Smooth muscle cell (in vitro differentiated cells): ENCODE data around the gene ETS2. TPM values are rescaled to one million over a fixed set of nuclear protein-coding genes. Genes with fewer than 3 reads are reported as not detected.

Source experiments
- DNase-seq: peaks from one replicate; lab custom pipeline; 2025; ENCODE audit not compliant: unreplicated experiment; lab: John Stamatoyannopoulos, UW
- H2AFZ ChIP-seq: fragments of 200-600 bp; sonication (generic); 2 replicates; pipeline ENCODE4 v1.6.0; 2016; ENCODE audit warnings: antibody characterized with exemption, low read depth, mild to moderate bottlenecking
- H3F3A ChIP-seq: fragments of 200-600 bp; sonication (generic); 2 replicates; pipeline ENCODE4 v1.6.0; 2017; ENCODE audit warnings: antibody characterized with exemption, low read depth
- H3K27ac ChIP-seq: fragments of 200-600 bp; sonication (generic); 2 replicates; pipeline ENCODE4 v1.5.1; 2016; ENCODE audit warnings: low read depth, mild to moderate bottlenecking
- H3K27me3 ChIP-seq: fragments of 200-600 bp; sonication (generic); 2 replicates; pipeline ENCODE4 v1.6.1; 2016; ENCODE audit warnings: low read depth, mild to moderate bottlenecking
- H3K36me3 ChIP-seq: fragments of 200-600 bp; sonication (generic); 2 replicates; pipeline ENCODE4 v1.5.1; 2016; ENCODE audit warnings: low read depth
- H3K4me1 ChIP-seq: fragments of 200-600 bp; sonication (generic); 2 replicates; pipeline ENCODE4 v1.5.1; 2016; ENCODE audit warnings: low read depth
- H3K4me2 ChIP-seq: fragments of 200-600 bp; sonication (generic); 2 replicates; pipeline ENCODE4 v1.6.0; 2016; ENCODE audit warnings: mild to moderate bottlenecking
- H3K4me3 ChIP-seq: fragments of 200-600 bp; sonication (generic); 2 replicates; pipeline ENCODE4 v1.5.1; 2016; ENCODE audit warnings: mild to moderate bottlenecking
- H3K79me2 ChIP-seq: fragments of 200-600 bp; sonication (generic); 2 replicates; pipeline ENCODE4 v1.6.0; 2016; ENCODE audit warnings: low read depth, mild to moderate bottlenecking
- H3K9ac ChIP-seq: fragments of 200-600 bp; sonication (generic); 2 replicates; pipeline ENCODE4 v1.6.0; 2016; ENCODE audit warnings: low read depth
- H3K9me3 ChIP-seq: fragments of 200-600 bp; sonication (generic); replicated peaks from 2 replicates; pipeline ENCODE4 v1.5.1; 2016; ENCODE audit warnings: low read depth
- H4K20me1 ChIP-seq: fragments of 200-600 bp; sonication (generic); 2 replicates; pipeline ENCODE4 v1.6.0; 2016; ENCODE audit warnings: low read depth
- WGBS: methylation state at CpG from one replicate; pipeline ENCODE4 v1.1.7; 2016; ENCODE audit warnings: low lambda C conversion rate; 5-methylcytosine and 5-hydroxymethylcytosine counted together
- polyA plus RNA-seq: library from polyadenylated mRNA; unstranded; fragments of >200 nt; fragmentation: Nextera tagmentation; extraction: Ambion mirVana; gene quantifications from 2 replicates; pipeline ENCODE4 v1.2.1, GENCODE V29; 2016
- total RNA-seq: library from RNA; depleted of rRNA; stranded (reverse); fragments of >200 nt; gene quantifications from 2 replicates; pipeline ENCODE4 v1.2.3, GENCODE V29; 2014
- TF ChIP-seq, protein P1 (sequence below): fragments of 200-600 bp; sonication (generic); IDR thresholded peaks from 2 replicates; pipeline ENCODE4 v1.5.1; 2017; ENCODE audit warnings: borderline replicate concordance, mild to moderate bottlenecking, antibody characterized with exemption; ENCODE audit not compliant: insufficient read depth, poor library complexity, severe bottlenecking

ETS2 gene
- total and polyA plus RNA-seq, 2 experiments from 2014 or later = 65.9 to 77.7 TPM

DNA sequence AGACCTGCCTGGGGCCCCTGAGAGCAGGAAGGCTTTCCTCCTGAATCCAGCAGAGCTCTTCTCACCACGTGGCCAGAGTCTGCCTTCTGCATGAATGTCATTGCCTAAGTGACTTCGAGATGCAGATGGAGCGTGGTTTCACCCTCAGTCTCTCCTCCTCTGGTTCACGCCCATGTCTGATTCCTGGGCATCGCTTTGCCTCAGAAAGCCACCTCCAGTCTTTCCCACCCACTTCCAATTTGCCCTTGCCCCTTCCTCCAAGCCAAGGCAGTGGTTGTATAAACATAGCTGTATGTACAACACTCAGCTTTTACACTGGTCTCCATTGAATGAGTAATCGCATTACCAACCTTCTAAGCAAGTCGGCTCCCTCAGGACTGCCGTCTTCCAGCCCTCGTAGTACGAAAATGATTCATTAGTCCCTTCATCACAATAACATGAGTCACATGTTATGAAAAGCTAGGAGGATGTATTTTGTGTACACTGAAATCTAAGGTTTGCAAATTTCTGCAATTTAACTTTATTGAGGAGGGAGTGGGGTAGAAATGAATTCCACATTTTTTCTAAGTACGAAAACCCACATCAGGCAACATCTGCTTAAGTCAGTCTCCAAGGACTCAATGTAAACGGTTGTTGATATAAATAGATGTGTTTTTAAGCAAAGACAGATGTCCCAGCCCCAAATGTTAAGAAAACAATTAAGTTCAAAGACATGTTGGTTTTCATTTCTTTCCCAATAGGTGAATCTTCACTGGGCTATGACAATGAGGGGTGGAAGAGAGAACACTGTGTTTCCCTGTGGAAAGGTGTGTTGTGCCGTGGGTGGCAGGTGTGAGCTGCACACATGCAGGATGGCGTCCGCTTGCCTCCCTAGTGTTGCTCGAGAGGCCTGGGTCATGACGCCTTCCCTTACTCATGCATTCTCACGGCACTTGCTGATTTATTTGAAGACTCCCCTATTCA, 32.3 kb upstream of the ETS2 start:
- Histone ChIP-seq H3K4me3 (no peak overlapping the region), H3F3A (peaks cover 23% of the 10 kb centered on the region), H3K27ac (peak overlapping the region; percentile 99), H2AFZ (no peak overlapping the region), H3K27me3 (no peaks in the 10 kb centered on the region), H3K4me1 (peaks cover 18% of the 10 kb centered on the region), H3K79me2 (no peaks in the 10 kb centered on the region), H4K20me1 (no peaks in the 10 kb centered on the region), H3K36me3 (no peaks in the 10 kb centered on the region), H3K9ac (peak overlapping the region; percentile 46), H3K9me3 (no peaks in the 10 kb centered on the region), H3K4me2 (peak overlapping the region; percentile 45)
- 42% methylated on average over 18 of the region's 18 CpGs for whole genome bisulfite sequencing
- no peak for DNase-seq
- TF ChIP-seq, protein P1, sequence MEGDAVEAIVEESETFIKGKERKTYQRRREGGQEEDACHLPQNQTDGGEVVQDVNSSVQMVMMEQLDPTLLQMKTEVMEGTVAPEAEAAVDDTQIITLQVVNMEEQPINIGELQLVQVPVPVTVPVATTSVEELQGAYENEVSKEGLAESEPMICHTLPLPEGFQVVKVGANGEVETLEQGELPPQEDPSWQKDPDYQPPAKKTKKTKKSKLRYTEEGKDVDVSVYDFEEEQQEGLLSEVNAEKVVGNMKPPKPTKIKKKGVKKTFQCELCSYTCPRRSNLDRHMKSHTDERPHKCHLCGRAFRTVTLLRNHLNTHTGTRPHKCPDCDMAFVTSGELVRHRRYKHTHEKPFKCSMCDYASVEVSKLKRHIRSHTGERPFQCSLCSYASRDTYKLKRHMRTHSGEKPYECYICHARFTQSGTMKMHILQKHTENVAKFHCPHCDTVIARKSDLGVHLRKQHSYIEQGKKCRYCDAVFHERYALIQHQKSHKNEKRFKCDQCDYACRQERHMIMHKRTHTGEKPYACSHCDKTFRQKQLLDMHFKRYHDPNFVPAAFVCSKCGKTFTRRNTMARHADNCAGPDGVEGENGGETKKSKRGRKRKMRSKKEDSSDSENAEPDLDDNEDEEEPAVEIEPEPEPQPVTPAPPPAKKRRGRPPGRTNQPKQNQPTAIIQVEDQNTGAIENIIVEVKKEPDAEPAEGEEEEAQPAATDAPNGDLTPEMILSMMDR = no peak

DNA sequence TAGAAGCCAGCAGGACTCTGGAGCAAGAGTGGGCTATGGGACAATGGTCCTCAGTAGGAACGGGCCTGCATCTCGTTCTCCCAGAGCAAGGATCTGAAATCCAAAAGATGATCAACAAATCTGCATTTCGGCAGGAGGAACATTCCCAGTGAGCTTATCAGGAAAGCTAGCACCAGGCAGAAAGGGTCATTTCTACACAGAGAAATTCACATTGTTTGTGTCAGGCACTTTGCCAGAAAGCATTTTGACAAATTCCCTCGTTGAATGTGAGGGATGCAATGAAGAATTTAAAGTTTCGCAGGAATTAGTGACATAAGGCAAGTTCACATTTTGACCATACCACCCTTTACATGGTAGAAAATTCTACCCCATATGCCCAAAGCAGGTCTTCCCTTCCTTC, 31.6 kb upstream of the ETS2 start:
- H3K79me2 ChIP-seq = no peaks in the 10 kb centered on the region
- WGBS = 82% methylated on average over 5 of the region's 5 CpGs
- H3K27ac ChIP-seq = peak overlapping the region; percentile 99
- H3K4me2 ChIP-seq = no peak overlapping the region
- no peaks in the 10 kb centered on the region for H4K20me1 ChIP-seq
- no peaks in the 10 kb centered on the region for H3K9me3 ChIP-seq
- H2AFZ ChIP-seq = no peak overlapping the region
- peaks cover 13% of the 10 kb centered on the region for H3K4me1 ChIP-seq
- DNase-seq = no peak
- no peak overlapping the region for H3K4me3 ChIP-seq
- peaks cover 6% of the 10 kb centered on the region for H3K36me3 ChIP-seq
- peaks cover 20% of the 10 kb centered on the region for H3F3A ChIP-seq
- no peaks in the 10 kb centered on the region for H3K27me3 ChIP-seq
- TF ChIP-seq, protein P1 = no peak
- H3K9ac ChIP-seq = peak overlapping the region; percentile 37

DNA sequence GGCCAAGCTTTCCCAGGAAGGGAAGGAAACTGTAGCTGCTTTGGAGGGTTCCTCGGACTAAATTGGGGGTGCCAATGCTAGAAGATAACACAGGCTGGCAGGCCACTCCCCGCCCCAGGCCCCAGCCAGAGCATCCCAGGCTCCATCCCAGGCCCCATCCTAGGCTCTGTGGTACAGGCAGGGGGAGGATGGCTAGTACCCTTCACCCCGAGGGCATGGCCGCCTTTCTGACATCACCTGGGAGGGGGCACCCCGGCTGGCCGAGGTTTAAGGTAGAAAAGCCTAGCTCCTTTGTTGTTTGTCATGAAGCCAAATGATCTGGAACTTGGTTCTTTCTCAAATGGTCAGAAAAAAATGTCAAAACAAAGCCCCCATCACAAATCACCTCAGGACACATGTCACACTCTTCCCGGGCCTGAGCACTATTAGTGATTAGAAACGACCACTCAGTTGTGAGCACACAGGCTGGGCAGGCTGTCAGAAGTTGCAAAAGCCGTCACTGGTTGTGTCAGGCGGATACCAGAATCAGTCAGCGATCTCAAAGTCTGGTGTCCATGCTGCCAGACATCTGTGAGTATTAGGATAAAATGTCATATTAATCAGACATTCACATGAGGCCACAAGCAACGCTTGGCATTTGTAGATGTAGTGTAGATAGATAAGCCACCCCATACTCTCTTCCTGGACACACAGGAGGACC, 31.0 kb upstream of the ETS2 start:
- TF ChIP-seq, protein P1 = no peak
- H4K20me1 ChIP-seq = no peaks in the 10 kb centered on the region
- no peaks in the 10 kb centered on the region for H3K9me3 ChIP-seq
- H3K4me2 ChIP-seq = no peak overlapping the region
- H3K27me3 ChIP-seq = no peaks in the 10 kb centered on the region
- WGBS = 79% methylated on average over 12 of the region's 12 CpGs
- no peak for DNase-seq
- H3K4me1 ChIP-seq = peaks cover 9% of the 10 kb centered on the region
- peaks cover 18% of the 10 kb centered on the region for H3F3A ChIP-seq
- no peak overlapping the region for H2AFZ ChIP-seq
- H3K79me2 ChIP-seq = no peaks in the 10 kb centered on the region
- peaks cover 6% of the 10 kb centered on the region for H3K36me3 ChIP-seq
- no peak overlapping the region for H3K27ac ChIP-seq
- peak overlapping the region; percentile 37 for H3K9ac ChIP-seq
- no peak overlapping the region for H3K4me3 ChIP-seq
